ENCODE results near the gene OCA2.

OCA2 gene

GRCh38 chr15:27743638-27744037 is 355.5 kb downstream of the OCA2 start:
- TF ChIP-seq CTCF (IDR thresholded peaks at IDR 0.05; ENCODE audit: low read depth, low read length) = no peak
- DNase-seq (ENCODE audit: low read depth in 2 of 2) = no peak
- H3K4me3 ChIP-seq (replicated peaks in 1 of 2; ENCODE audit: low read depth in 2 of 2, low read length in 2 of 2) = no peak overlapping the region

- no peak overlapping the region for H3K4me3 ChIP-seq (replicated peaks in 1 of 2; ENCODE audit: low read depth in 2 of 2, low read length in 2 of 2)
- no peak for DNase-seq (ENCODE audit: low read depth in 2 of 2)
- TF ChIP-seq CTCF (IDR thresholded peaks at IDR 0.05; ENCODE audit: low read depth, low read length) = no peak
Observed at GRCh38 chr15:27742751-27743477, 356.2 kb downstream of the OCA2 start.

- no peak overlapping the region for H3K4me3 ChIP-seq (replicated peaks in 1 of 2; ENCODE audit: low read depth in 2 of 2, low read length in 2 of 2)
- no peak for DNase-seq (ENCODE audit: low read depth in 2 of 2)
- no peak for TF ChIP-seq CTCF (IDR thresholded peaks at IDR 0.05; ENCODE audit: low read depth, low read length)
Observed at GRCh38 chr15:27741226-27741860, 357.8 kb downstream of the OCA2 start.

GRCh38 chr15:27734785-27735495 is 364.2 kb downstream of the OCA2 start:
- TF ChIP-seq CTCF (IDR thresholded peaks at IDR 0.05; ENCODE audit: low read depth, low read length) = no peak
- DNase-seq (ENCODE audit: low read depth in 2 of 2) = peak in 1 of 2 donors; percentile 0
- no peak overlapping the region for H3K4me3 ChIP-seq (replicated peaks in 1 of 2; ENCODE audit: low read depth in 2 of 2, low read length in 2 of 2)

GRCh38 chr15:27731776-27732175 is 367.3 kb downstream of the OCA2 start:
- H3K4me3 ChIP-seq (replicated peaks in 1 of 2; ENCODE audit: low read depth in 2 of 2, low read length in 2 of 2) = no peak overlapping the region
- TF ChIP-seq CTCF (IDR thresholded peaks at IDR 0.05; ENCODE audit: low read depth, low read length) = no peak
- DNase-seq (ENCODE audit: low read depth in 2 of 2) = no peak

- no peak for TF ChIP-seq CTCF (IDR thresholded peaks at IDR 0.05; ENCODE audit: low read depth, low read length)
- no peak for DNase-seq (ENCODE audit: low read depth in 2 of 2)
- no peak overlapping the region for H3K4me3 ChIP-seq (replicated peaks in 1 of 2; ENCODE audit: low read depth in 2 of 2, low read length in 2 of 2)
Observed at GRCh38 chr15:27730868-27731267, 368.2 kb downstream of the OCA2 start.

All from cardiac fibroblast (primary cell).